GM19455 (cell line): ENCODE data around the gene GPR137C.

ENCODE experiments used
- ATAC-seq: cut with Tn5 transposase; IDR thresholded peaks from one replicate; pipeline ENCODE4 v1.9.1; 2021; ENCODE audit not compliant: unreplicated experiment

GPR137C gene

DNA sequence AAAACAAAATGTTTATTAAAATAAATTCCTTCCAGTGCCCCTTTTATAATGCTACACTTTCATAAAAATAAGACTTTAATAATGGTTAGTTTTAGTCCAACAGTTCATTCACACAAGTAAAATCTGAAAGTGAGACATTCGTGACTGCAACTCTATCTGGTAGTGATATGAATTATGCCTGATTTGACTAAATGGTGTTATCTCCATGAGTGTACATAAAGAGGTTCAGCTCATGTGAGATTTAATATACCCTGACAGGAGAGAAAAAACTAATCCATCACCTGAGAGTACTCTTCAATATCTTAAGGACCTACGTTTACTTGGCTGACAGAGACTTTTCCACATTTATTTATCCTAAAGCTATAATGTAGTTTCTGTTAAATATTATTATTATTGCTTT is 108.7 kb downstream of the GPR137C start:
- ATAC-seq, result no peak

DNA sequence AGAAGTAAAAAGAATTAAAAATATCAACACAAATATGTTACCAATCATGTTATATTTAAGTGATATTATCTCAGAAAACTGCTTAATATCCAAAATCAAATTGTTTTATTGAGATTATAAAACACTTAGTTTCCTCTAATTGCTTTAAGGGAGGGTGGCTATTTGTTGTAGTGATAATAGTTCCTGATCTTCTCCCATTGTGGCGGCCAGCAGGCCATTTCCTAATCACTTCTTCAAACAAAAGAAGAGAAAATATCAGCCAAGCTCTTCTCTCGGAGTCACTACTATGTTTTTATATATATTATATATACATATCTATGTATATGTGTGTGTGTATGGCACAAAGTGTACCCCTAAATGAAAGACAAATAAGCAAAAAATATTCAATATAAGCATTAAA is 111.2 kb downstream of the GPR137C start:
- ATAC-seq, result no peak

DNA sequence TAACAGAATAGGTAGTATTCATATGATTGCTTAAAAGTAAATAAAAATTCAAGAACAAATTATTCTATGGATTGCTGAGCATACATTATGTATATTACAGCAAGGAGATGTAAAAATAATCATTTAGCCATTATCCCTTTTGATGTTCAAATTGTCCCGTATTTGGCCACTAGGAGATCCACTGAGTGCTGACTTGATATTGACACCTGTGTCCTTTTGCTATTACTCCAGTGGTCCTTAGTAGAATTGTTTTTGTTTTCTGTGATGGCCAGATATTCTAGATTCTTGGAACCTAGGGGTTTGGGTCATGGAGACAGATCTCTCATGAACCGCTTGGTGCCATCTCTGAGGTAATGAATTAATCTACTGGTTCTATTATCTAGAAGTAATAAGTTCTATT is 126.0 kb downstream of the GPR137C start:
- no peak for ATAC-seq

DNA sequence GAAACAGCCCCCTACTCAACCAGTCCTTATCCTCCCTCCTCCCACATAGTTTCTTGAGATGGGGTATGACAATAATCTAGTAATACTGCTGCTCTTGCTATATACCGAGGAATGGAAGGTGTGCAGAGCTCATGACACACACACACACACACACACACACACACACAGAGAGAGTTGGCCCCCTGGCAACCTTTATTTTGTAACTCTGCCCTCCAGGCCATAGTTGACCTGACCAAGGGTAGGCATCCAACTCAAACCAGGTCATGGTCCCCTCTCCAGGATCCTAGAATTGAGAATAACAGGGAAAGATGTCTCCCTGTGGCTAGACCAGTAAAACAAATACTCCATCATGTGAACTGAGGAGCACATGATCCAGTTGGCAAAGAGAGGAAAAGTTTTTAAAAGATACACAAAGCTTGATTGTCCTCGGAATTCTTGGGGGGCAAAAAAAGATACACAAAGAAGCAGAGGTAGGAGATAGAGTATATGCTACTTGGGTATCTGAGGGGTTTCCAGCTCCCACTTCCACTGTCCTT is 131.4 kb downstream of the GPR137C start:
- no peak for ATAC-seq

DNA sequence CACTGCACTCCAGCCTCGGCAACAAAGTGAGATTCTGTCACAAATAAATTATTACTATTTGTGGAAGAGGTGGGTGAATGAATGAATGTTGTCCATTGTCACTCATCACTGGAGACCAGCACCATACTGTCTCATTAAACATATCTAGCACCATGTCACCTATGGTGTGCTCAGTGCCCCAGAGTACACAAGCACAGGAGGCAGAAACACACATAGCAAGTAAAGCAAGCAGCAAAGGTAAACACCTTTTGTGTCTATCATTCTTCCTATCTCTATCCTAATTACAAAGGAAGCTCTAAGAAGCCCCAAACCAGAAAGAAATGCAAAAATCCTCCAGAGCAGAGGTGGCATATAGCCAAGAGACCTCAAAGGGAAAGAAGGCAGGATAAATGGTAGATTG is 133.5 kb downstream of the GPR137C start:
- no peak for ATAC-seq
